Keratinocyte (primary cell): Measurements from ENCODE around the gene TMEM167A.

Source experiments
- EZH2 ChIP-seq: IDR thresholded peaks from one replicate; pipeline ENCODE4 v1.6.1; 2012; ENCODE audit warnings: inconsistent platforms, mild to moderate bottlenecking, low read length, moderate library complexity
- TF ChIP-seq, protein P1 (sequence below), 3 experiments: IDR thresholded peaks in 1 of 3; conservative IDR thresholded peaks in 1 of 3; optimal IDR thresholded peaks in 1 of 3; 2 replicates in 2 of 3; 3 replicates in 1 of 3; pipeline versions ENCODE3 to v1.5.1; 2011; ENCODE audit warnings: low read length in 3 of 3, mild to moderate bottlenecking in 3 of 3, moderate library complexity in 2 of 3, control low read depth in 1 of 3, inconsistent platforms in 1 of 3; ENCODE audit not compliant: insufficient read depth in 2 of 3; ENCODE audit errors: extremely low read depth in 1 of 3

DNA sequence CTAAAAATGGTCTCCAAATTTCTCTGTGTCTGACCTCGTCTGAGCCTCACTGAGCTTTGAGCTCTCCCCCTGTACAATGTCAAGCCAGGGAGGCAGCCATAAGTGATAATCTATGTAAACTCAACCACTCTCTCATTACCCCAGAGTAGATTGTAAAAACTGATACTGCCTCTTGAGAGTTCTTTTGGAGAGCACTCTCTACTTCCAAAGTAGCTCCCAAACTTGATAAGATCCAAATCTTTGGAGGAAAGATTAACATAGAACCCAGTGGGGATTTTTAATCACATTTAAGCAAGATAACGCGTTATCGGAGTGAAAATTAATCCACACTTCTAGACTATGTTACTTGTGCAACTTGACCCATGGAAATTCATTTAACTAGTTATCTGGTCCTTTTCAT, 54.9 kb downstream of the TMEM167A start:
- TF ChIP-seq, protein P1, sequence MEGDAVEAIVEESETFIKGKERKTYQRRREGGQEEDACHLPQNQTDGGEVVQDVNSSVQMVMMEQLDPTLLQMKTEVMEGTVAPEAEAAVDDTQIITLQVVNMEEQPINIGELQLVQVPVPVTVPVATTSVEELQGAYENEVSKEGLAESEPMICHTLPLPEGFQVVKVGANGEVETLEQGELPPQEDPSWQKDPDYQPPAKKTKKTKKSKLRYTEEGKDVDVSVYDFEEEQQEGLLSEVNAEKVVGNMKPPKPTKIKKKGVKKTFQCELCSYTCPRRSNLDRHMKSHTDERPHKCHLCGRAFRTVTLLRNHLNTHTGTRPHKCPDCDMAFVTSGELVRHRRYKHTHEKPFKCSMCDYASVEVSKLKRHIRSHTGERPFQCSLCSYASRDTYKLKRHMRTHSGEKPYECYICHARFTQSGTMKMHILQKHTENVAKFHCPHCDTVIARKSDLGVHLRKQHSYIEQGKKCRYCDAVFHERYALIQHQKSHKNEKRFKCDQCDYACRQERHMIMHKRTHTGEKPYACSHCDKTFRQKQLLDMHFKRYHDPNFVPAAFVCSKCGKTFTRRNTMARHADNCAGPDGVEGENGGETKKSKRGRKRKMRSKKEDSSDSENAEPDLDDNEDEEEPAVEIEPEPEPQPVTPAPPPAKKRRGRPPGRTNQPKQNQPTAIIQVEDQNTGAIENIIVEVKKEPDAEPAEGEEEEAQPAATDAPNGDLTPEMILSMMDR (optimal IDR thresholded peaks at IDR 0.05 in 1 of 3, IDR thresholded peaks at IDR 0.05 in 1 of 3, conservative IDR thresholded peaks at IDR 0.05 in 1 of 3; ENCODE audit: extremely low read depth in 1 of 3, insufficient read depth in 2 of 3, low read length in 3 of 3): no peak
- no peak for TF ChIP-seq EZH2
